H9 (cell line): Measurements from ENCODE around the gene PPFIA2. TPM values are rescaled to one million over a fixed set of nuclear protein-coding genes. Genes with fewer than 3 reads are reported as not detected.
A peak's percentile ranks its signal among the peaks of the same experiment; 100 is the strongest.

ENCODE experiments used
- DNase-seq: peaks from one replicate; pipeline ENCODE4 v3.0.0-alpha.2; 2017
- H2AFZ ChIP-seq: one replicate; pipeline ENCODE4 v1.6.1; 2013; ENCODE audit warnings: mild to moderate bottlenecking, low read length, control low read depth, moderate library complexity
- H2AK5ac ChIP-seq: 2 replicates; pipeline ENCODE4 v1.6.1; 2013; ENCODE audit warnings: low read length, control low read depth, mixed read lengths; ENCODE audit not compliant: insufficient read length
- H2BK120ac ChIP-seq: one replicate; pipeline ENCODE4 v1.6.1; 2013; ENCODE audit warnings: low read depth, mild to moderate bottlenecking, low read length, control low read depth, inconsistent platforms; ENCODE audit not compliant: poor library complexity, severe bottlenecking
- H2BK12ac ChIP-seq: 2 replicates; pipeline ENCODE4 v1.6.1; 2013; ENCODE audit warnings: low read length, control low read depth, mixed read lengths, low read depth; ENCODE audit not compliant: insufficient read length
- H2BK15ac ChIP-seq: 2 replicates; pipeline ENCODE4 v1.6.1; 2013; ENCODE audit warnings: low read depth, low read length, control low read depth
- H2BK20ac ChIP-seq: one replicate; pipeline ENCODE4 v1.6.1; 2013; ENCODE audit warnings: low read depth, mild to moderate bottlenecking, low read length, control low read depth, inconsistent platforms; ENCODE audit not compliant: poor library complexity, severe bottlenecking
- H2BK5ac ChIP-seq: 2 replicates; pipeline ENCODE4 v1.6.1; 2013; ENCODE audit warnings: low read length, control low read depth, mixed read lengths; ENCODE audit not compliant: insufficient read length
- H3K14ac ChIP-seq: 2 replicates; pipeline ENCODE4 v1.6.1; 2013; ENCODE audit warnings: low read length, control low read depth; ENCODE audit not compliant: insufficient read depth
- H3K18ac ChIP-seq: 2 replicates; pipeline ENCODE4 v1.6.1; 2013; ENCODE audit warnings: low read depth, mild to moderate bottlenecking, mixed read lengths, low read length, control low read depth; ENCODE audit not compliant: insufficient read length
- H3K23ac ChIP-seq: 2 replicates; pipeline ENCODE4 v1.6.1; 2013; ENCODE audit warnings: low read length, control low read depth, mixed read lengths, low read depth; ENCODE audit not compliant: insufficient read length
- H3K23me2 ChIP-seq: 2 replicates; pipeline ENCODE4 v1.6.1; 2013; ENCODE audit warnings: low read depth, mild to moderate bottlenecking, mixed read lengths, low read length, control low read depth; ENCODE audit not compliant: insufficient read length, poor library complexity, severe bottlenecking
- H3K27ac ChIP-seq: 2 replicates; pipeline ENCODE4 v1.5.1; 2013; ENCODE audit warnings: low read length, control low read depth, mixed read lengths, low read depth; ENCODE audit not compliant: insufficient read length
- H3K27me3 ChIP-seq: 2 replicates; pipeline ENCODE4 v1.6.1; 2013; ENCODE audit warnings: low read length, control low read depth, inconsistent platforms; ENCODE audit not compliant: insufficient read depth
- H3K4ac ChIP-seq: 2 replicates; pipeline ENCODE4 v1.6.1; 2013; ENCODE audit warnings: low read depth, mild to moderate bottlenecking, control low read depth, inconsistent platforms, low read length, moderate library complexity
- H3K4me1 ChIP-seq: 2 replicates; pipeline ENCODE4 v1.6.1; 2013; ENCODE audit warnings: low read length, control low read depth, inconsistent platforms; ENCODE audit not compliant: insufficient read depth
- H3K4me2 ChIP-seq: 2 replicates; pipeline ENCODE4 v1.6.1; 2013; ENCODE audit warnings: low read length, control low read depth, mixed read lengths; ENCODE audit not compliant: insufficient read length, insufficient read depth
- H3K56ac ChIP-seq: 2 replicates; pipeline ENCODE4 v1.6.1; 2013; ENCODE audit warnings: low read depth, mild to moderate bottlenecking, mixed read lengths, low read length, control low read depth; ENCODE audit not compliant: insufficient read length
- H3K79me1 ChIP-seq: 2 replicates; pipeline ENCODE4 v1.6.1; 2013; ENCODE audit warnings: low read depth, mild to moderate bottlenecking, moderate library complexity, low read length, control low read depth, inconsistent platforms; ENCODE audit not compliant: insufficient read depth, poor library complexity, severe bottlenecking
- H3K79me2 ChIP-seq: 2 replicates; pipeline ENCODE4 v1.6.1; 2013; ENCODE audit warnings: low read length, control low read depth, inconsistent platforms; ENCODE audit not compliant: insufficient read depth
- H3K9ac ChIP-seq: 2 replicates; pipeline ENCODE4 v1.6.1; 2013; ENCODE audit warnings: low read length, control low read depth, mixed read lengths; ENCODE audit not compliant: insufficient read length; ENCODE audit errors: extremely low read depth
- H3K9me3 ChIP-seq: one replicate; pipeline ENCODE4 v1.6.1; 2013; ENCODE audit warnings: low read depth, low read length, inconsistent platforms; ENCODE audit not compliant: control insufficient read depth
- H3T11ph ChIP-seq: one replicate; pipeline ENCODE4 v1.6.1; 2013; ENCODE audit warnings: mild to moderate bottlenecking, low read length, control low read depth, inconsistent platforms
- H4K20me1 ChIP-seq: one replicate; pipeline ENCODE4 v1.6.1; 2013; ENCODE audit not compliant: control insufficient read depth, insufficient read length, insufficient read depth
- H4K5ac ChIP-seq: 2 replicates; pipeline ENCODE4 v1.6.1; 2013; ENCODE audit warnings: low read depth, mild to moderate bottlenecking, mixed read lengths, low read length, control low read depth; ENCODE audit not compliant: insufficient read length
- H4K8ac ChIP-seq: replicated peaks from 2 replicates; pipeline ENCODE4 v1.6.1; 2013; ENCODE audit warnings: low read length, control low read depth, mixed read lengths, low read depth; ENCODE audit not compliant: insufficient read length
- H4K91ac ChIP-seq: 2 replicates; pipeline ENCODE4 v1.6.1; 2013; ENCODE audit warnings: low read depth, mild to moderate bottlenecking, moderate library complexity, mixed read lengths, low read length, control low read depth; ENCODE audit not compliant: insufficient read length
- H3K27ac Mint-ChIP-seq, 3 experiments: 2 replicates in 2 of 3; 3 replicates in 1 of 3; pipeline ENCODE4 v1.8.0; 2020 to 2021; ENCODE audit warnings: mixed read lengths in 3 of 3, mild to moderate bottlenecking in 1 of 3, moderate library complexity in 1 of 3
- H3K27me3 Mint-ChIP-seq: 2 replicates; pipeline ENCODE4 v1.8.0; 2021; ENCODE audit warnings: low read depth, mild to moderate bottlenecking, moderate library complexity, mixed read lengths
- H3K36me3 Mint-ChIP-seq, 3 experiments: 2 replicates in 2 of 3; 3 replicates in 1 of 3; pipeline ENCODE4 v1.8.0; 2020 to 2021; ENCODE audit warnings: low read depth in 3 of 3, mixed read lengths in 3 of 3; ENCODE audit not compliant: insufficient read depth in 1 of 3
- H3K4me1 Mint-ChIP-seq, 2 experiments: 2 replicates each; pipeline ENCODE4 v1.8.0; 2020; ENCODE audit warnings: mixed read lengths in 2 of 2
- H3K4me3 Mint-ChIP-seq, 2 experiments: 2 replicates in 1 of 2; 3 replicates in 1 of 2; pipeline ENCODE4 v1.8.0; 2020 to 2021; ENCODE audit warnings: mild to moderate bottlenecking in 2 of 2, mixed read lengths in 2 of 2, moderate library complexity in 1 of 2
- H3K9me3 Mint-ChIP-seq, 2 experiments: 2 replicates in 1 of 2; 3 replicates in 1 of 2; pipeline ENCODE4 v1.8.0; 2020; ENCODE audit warnings: mild to moderate bottlenecking in 2 of 2, mixed read lengths in 2 of 2, moderate library complexity in 1 of 2
- WGBS: extraction: QIAGEN DNeasy Blood & Tissue Kit; methylation state at CpG from one replicate; pipeline ENCODE4 v1.1.7; 2013; ENCODE audit warnings: missing lambda C conversion rate, low lambda C conversion rate, mixed read lengths; ENCODE audit not compliant: insufficient read length; ENCODE audit errors: extremely low coverage; 5-methylcytosine and 5-hydroxymethylcytosine counted together
- total RNA-seq: library from RNA; stranded (reverse); gene quantifications from 2 replicates; pipeline ENCODE4 v1.2.1, GENCODE V29; 2021
- TF ChIP-seq, protein P1 (sequence below): fragments of 200-600 bp; sonication (generic); conservative IDR thresholded peaks from 3 replicates; pipeline ENCODE4 v1.8.0; 2021; ENCODE audit warnings: antibody characterized with exemption, mild to moderate bottlenecking

Gene PPFIA2
- total RNA-seq, 1 experiment from 2014 or later: 1.3 TPM

DNA sequence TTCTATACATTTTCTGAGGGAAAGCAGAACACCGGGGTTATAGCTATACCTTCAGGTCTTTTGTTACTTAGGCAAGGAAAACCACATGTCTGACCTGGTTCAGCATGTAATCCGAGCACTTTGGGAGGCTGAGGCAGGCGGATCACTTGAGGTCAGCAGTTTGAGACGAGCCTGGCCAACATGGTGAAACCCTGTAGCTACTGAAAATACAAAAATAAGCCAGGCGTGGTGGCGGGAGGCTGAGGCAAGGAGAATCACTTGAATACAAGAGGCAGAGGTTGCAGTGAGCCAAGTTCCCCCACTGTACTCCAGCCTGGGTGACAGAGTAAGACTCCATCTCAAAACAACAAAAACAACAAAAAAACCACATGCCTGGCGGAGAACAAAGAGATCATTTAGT lies 503.7 kb downstream of the PPFIA2 start:
- H3K4ac ChIP-seq: no peak overlapping the region
- H3K4me1 ChIP-seq: no peaks in the 10 kb centered on the region; the same call in 1 of the 2 replicates
- H3K4me3 Mint-ChIP-seq: no peak overlapping the region
- no peak overlapping the region for H2AK5ac ChIP-seq
- H3K27me3 Mint-ChIP-seq: no peaks in the 10 kb centered on the region
- no peaks in the 10 kb centered on the region for H3K9me3 Mint-ChIP-seq
- peak overlapping the region; percentile 36 for H3K18ac ChIP-seq
- no peak overlapping the region for H2BK12ac ChIP-seq
- H3K9ac ChIP-seq: no peak overlapping the region
- H3K4me1 Mint-ChIP-seq: peaks cover 13 to 16% of the 10 kb centered on the region in 2 experiments
- no peak overlapping the region for H4K91ac ChIP-seq
- H3K27ac Mint-ChIP-seq: peak overlapping the region; percentile 4 to 86 (median 50); a peak in 4 of 7 replicates
- H3K36me3 Mint-ChIP-seq: peaks cover 0 to 5% (median 0%) of the 10 kb centered on the region in 3 experiments; a peak in 1 of 7 replicates
- H3K56ac ChIP-seq: no peak overlapping the region
- no peaks in the 10 kb centered on the region for H3K27me3 ChIP-seq
- H4K5ac ChIP-seq: no peak overlapping the region
- H3K4me2 ChIP-seq: no peak overlapping the region
- TF ChIP-seq, protein P1, sequence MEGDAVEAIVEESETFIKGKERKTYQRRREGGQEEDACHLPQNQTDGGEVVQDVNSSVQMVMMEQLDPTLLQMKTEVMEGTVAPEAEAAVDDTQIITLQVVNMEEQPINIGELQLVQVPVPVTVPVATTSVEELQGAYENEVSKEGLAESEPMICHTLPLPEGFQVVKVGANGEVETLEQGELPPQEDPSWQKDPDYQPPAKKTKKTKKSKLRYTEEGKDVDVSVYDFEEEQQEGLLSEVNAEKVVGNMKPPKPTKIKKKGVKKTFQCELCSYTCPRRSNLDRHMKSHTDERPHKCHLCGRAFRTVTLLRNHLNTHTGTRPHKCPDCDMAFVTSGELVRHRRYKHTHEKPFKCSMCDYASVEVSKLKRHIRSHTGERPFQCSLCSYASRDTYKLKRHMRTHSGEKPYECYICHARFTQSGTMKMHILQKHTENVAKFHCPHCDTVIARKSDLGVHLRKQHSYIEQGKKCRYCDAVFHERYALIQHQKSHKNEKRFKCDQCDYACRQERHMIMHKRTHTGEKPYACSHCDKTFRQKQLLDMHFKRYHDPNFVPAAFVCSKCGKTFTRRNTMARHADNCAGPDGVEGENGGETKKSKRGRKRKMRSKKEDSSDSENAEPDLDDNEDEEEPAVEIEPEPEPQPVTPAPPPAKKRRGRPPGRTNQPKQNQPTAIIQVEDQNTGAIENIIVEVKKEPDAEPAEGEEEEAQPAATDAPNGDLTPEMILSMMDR: no peak
- no peak overlapping the region for H2AFZ ChIP-seq
- H4K8ac ChIP-seq: no peak overlapping the region
- H2BK15ac ChIP-seq: no peak overlapping the region
- H3K79me2 ChIP-seq: no peaks in the 10 kb centered on the region
- H3K27ac ChIP-seq: no peak overlapping the region
- no peak for DNase-seq
- WGBS: no CpG with 5 or more reads among the region's 7 CpGs
- no peaks in the 10 kb centered on the region for H4K20me1 ChIP-seq
- no peaks in the 10 kb centered on the region for H3K79me1 ChIP-seq
- no peak overlapping the region for H2BK120ac ChIP-seq
- H3K9me3 ChIP-seq: no peaks in the 10 kb centered on the region
- no peak overlapping the region for H2BK20ac ChIP-seq
- no peak overlapping the region for H2BK5ac ChIP-seq
- H3K14ac ChIP-seq: 0 out of 2 replicates have a peak overlapping the region, but pooled peaks have one; percentile 46
- no peak overlapping the region for H3K23ac ChIP-seq
- no peaks in the 10 kb centered on the region for H3K23me2 ChIP-seq
- no peak overlapping the region for H3T11ph ChIP-seq
